Natural killer cell (primary cell): ENCODE data around the gene THRAP3. TPM values are rescaled to one million over a fixed set of nuclear protein-coding genes. Genes with fewer than 3 reads are reported as not detected.

Experiments used
- ATAC-seq, 3 donors: fragments of 150-1000 bp in 2 of 3; fragments of 200-7000 bp in 1 of 3; cut with Tn5 transposase; 1 replicate in 1 of 3; 2 replicates in 2 of 3; pipeline ENCODE4 v1.10.0; 2021; ENCODE audit warnings: mild to moderate bottlenecking in 2 of 3, moderate library complexity in 2 of 3
- DNase-seq, 2 donors: peaks; one replicate each; pipeline versions ENCODE4 v3.0.0 to v3.0.0-alpha.2; 2013 to 2021; ENCODE audit warnings: mixed read lengths in 1 of 2
- H3K27ac ChIP-seq: one replicate; pipeline ENCODE4 v1.5.1; 2013; ENCODE audit warnings: mild to moderate bottlenecking, low read length
- H3K27me3 ChIP-seq: one replicate; pipeline ENCODE4 v1.6.1; 2013; ENCODE audit warnings: low read length; ENCODE audit not compliant: control insufficient read depth, insufficient read depth
- H3K36me3 ChIP-seq: one replicate; pipeline ENCODE4 v1.6.1; 2013; ENCODE audit warnings: low read length; ENCODE audit not compliant: control insufficient read depth, insufficient read depth
- H3K4me1 ChIP-seq: one replicate; pipeline ENCODE4 v1.6.1; 2013; ENCODE audit warnings: low read length; ENCODE audit not compliant: control insufficient read depth, insufficient read depth
- H3K4me3 ChIP-seq: one replicate; pipeline ENCODE4 v1.5.1; 2013; ENCODE audit warnings: low read length
- H3K9me3 ChIP-seq: one replicate; pipeline ENCODE4 v1.6.1; 2013; ENCODE audit warnings: low read length; ENCODE audit not compliant: control insufficient read depth, insufficient read depth
- H3K27ac Mint-ChIP-seq, 2 donors: one replicate each; pipeline ENCODE4 v1.8.0; 2022; ENCODE audit warnings: mild to moderate bottlenecking in 2 of 2, mixed read lengths in 2 of 2, moderate library complexity in 1 of 2
- H3K27me3 Mint-ChIP-seq, 2 donors: one replicate each; pipeline ENCODE4 v1.8.0; 2022; ENCODE audit warnings: low read depth in 2 of 2, mixed read lengths in 2 of 2
- H3K36me3 Mint-ChIP-seq: one replicate; pipeline ENCODE4 v1.8.0; 2022; ENCODE audit warnings: mixed read lengths
- H3K4me1 Mint-ChIP-seq, 2 donors: one replicate each; pipeline ENCODE4 v1.8.0; 2022; ENCODE audit warnings: mixed read lengths in 2 of 2
- H3K4me3 Mint-ChIP-seq: one replicate; pipeline ENCODE4 v1.8.0; 2022; ENCODE audit warnings: mild to moderate bottlenecking, moderate library complexity, mixed read lengths
- H3K9me3 Mint-ChIP-seq, 2 donors: one replicate each; pipeline ENCODE4 v1.8.0; 2022; ENCODE audit warnings: mixed read lengths in 2 of 2
- WGBS: methylation state at CpG from one replicate; pipeline ENCODE4 v1.1.7; 2013; ENCODE audit warnings: missing lambda C conversion rate; ENCODE audit not compliant: insufficient coverage; 5-methylcytosine and 5-hydroxymethylcytosine counted together
- intact Hi-C: fragments of 100-400 bp; cut with micrococcal nuclease; formaldehyde crosslinking; loops from one replicate; pipeline ENCODE4 v1.14.2; 2022
- total RNA-seq, 4 donors: library from RNA; stranded (reverse); fragments of 120-200 nt in 1 of 4; gene quantifications; one replicate each; pipeline versions ENCODE4 v1.2.3 to v1.2.4, GENCODE V29; 2013 to 2022
- TF ChIP-seq, protein P1 (sequence below): fragments of 200-600 bp; IDR thresholded peaks from one replicate; pipeline ENCODE4 v1.8.0; 2022; ENCODE audit warnings: antibody characterized with exemption

THRAP3 gene
- total RNA-seq, 3 donors from 2014 or later (not counting 1 experiment from before 2014, with no cell fraction given), result 88.6 to 110 (median 97.4) TPM

DNA sequence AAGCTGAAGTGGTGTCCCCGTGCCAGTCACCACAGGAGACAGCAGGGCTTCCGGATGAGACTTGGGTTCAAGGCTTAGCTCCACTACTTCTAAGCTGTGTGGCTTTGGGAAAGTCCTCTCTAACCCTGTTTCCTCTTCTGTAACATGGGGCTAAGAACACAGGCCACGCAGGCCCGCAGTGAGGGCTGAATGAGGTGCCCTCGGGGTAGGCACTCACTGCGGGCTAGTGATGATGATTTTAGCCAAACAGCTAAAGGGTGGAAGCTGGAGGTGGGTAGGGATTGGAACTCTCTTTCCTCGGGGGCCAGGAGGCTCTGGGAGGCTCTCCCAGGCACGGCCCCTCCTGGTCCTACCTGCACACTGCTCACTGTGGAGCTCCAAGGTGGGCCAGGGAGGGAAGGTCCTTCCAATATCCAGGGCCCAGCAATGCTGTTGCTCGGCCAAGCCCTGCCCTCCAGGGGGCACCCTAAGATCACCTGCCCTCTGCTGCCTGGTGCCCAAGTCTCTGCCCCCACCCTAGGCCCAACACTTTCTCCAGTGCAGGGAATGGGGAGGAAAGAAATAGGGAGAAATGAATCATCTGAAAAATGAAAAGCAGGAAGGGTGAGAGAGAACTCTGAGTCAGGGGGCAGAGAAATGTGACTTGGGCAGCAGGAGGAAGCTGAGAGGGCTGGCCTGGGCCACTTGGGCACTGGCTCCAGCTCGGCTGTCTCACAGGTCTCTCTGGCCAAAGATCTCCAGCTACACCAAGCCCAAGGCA is 118.4 kb downstream of the THRAP3 start:
- no peaks in the 10 kb centered on the region for H3K27me3 ChIP-seq
- Mint-ChIP-seq H3K4me1 (peaks cover 0 to 13% of the 10 kb centered on the region in 2 donors), H3K27ac (peak overlapping the region in 1 of 2 donors; percentile 36), H3K36me3 (peaks cover 7% of the 10 kb centered on the region), H3K9me3 (no peaks in the 10 kb centered on the region), H3K27me3 (no peaks in the 10 kb centered on the region), H3K4me3 (no peak overlapping the region)
- TF ChIP-seq, protein P1, sequence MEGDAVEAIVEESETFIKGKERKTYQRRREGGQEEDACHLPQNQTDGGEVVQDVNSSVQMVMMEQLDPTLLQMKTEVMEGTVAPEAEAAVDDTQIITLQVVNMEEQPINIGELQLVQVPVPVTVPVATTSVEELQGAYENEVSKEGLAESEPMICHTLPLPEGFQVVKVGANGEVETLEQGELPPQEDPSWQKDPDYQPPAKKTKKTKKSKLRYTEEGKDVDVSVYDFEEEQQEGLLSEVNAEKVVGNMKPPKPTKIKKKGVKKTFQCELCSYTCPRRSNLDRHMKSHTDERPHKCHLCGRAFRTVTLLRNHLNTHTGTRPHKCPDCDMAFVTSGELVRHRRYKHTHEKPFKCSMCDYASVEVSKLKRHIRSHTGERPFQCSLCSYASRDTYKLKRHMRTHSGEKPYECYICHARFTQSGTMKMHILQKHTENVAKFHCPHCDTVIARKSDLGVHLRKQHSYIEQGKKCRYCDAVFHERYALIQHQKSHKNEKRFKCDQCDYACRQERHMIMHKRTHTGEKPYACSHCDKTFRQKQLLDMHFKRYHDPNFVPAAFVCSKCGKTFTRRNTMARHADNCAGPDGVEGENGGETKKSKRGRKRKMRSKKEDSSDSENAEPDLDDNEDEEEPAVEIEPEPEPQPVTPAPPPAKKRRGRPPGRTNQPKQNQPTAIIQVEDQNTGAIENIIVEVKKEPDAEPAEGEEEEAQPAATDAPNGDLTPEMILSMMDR, result peak; percentile 62
- intact Hi-C loops, result loop anchor here (1.0 kb wide), 1 partner anchor 78 kb away; no protein-coding TSS in a partner anchor
- H3K36me3 ChIP-seq, result peaks cover 38% of the 10 kb centered on the region
- 82% methylated on average over 10 of the region's 10 CpGs for WGBS
- DNase-seq (peak; percentile 50 to 81), ATAC-seq (peak; percentile 66 to 90 (median 86))
- H3K4me1 ChIP-seq, result peaks cover 5% of the 10 kb centered on the region
- H3K27ac ChIP-seq, result no peak overlapping the region
- no peak overlapping the region for H3K4me3 ChIP-seq
- H3K9me3 ChIP-seq, result no peaks in the 10 kb centered on the region

DNA sequence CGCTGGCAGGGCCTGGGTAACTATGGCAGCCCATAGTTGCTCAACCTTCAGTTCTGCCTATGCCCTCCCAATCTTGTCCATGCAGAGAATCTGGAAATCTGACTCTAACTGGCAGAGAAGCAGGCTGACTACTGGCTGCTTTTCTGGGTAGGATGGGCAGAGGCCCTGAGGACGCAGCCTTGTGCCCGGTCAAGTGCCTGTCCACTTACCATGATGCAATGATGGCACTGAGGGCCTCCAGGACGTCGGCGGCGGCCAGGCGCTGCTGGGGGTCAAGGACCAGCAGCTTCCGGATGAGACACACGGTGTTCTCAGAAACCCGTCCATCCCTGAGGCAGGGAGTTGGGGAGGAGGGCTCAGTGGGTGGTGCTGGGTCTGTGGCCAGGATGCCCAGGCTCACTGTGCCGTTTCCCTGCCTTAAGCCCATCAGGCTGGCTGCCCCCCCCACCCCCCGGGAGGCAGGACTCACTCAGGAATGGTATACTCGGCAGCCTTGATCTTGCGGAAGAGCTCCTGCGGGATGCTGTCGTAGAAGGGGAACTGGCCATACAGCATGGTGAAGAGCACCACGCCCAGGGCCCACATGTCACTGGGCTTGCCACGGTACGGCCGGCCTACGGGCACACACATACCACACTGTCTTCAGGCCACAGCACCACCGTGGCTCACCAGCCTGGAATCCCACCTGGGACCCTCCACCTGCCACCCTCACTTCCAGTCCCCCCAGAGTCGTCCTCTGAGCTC is 119.6 kb downstream of the THRAP3 start:
- Histone ChIP-seq H3K4me1 (peaks cover 9% of the 10 kb centered on the region), H3K9me3 (no peaks in the 10 kb centered on the region), H3K4me3 (no peak overlapping the region), H3K27me3 (no peaks in the 10 kb centered on the region), H3K27ac (no peak overlapping the region), H3K36me3 (peaks cover 50% of the 10 kb centered on the region)
- 94% methylated on average over 24 of the region's 24 CpGs for WGBS
- peaks cover 0 to 6% of the 10 kb centered on the region in 2 donors for H3K4me1 Mint-ChIP-seq
- no peak overlapping the region for H3K4me3 Mint-ChIP-seq
- no peak for ATAC-seq
- intact Hi-C loops, result no loop called here
- peaks cover 7% of the 10 kb centered on the region for H3K36me3 Mint-ChIP-seq
- H3K27me3 Mint-ChIP-seq, result no peaks in the 10 kb centered on the region
- H3K9me3 Mint-ChIP-seq, result no peaks in the 10 kb centered on the region
- TF ChIP-seq, protein P1, result no peak
- H3K27ac Mint-ChIP-seq, result peak overlapping the region in 1 of 2 donors; percentile 52
- DNase-seq, result no peak

DNA sequence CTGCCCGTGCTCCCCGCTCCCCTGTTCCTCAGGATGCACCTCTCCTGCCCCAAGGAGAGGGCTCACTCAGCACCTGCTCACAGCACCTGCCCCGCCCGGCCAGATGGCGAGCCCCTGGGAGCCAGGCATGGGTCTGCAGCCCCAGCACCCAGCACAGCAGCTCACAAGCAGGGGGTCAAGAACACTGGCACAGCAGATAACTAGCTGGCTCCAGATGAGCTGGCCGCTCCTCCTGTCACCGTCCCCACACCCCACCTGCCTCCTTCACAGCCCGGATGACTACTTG is 120.1 kb downstream of the THRAP3 start:
- Histone ChIP-seq H3K9me3 (no peaks in the 10 kb centered on the region), H3K4me3 (no peak overlapping the region), H3K27ac (no peak overlapping the region), H3K4me1 (peaks cover 10% of the 10 kb centered on the region), H3K36me3 (peaks cover 55% of the 10 kb centered on the region), H3K27me3 (no peaks in the 10 kb centered on the region)
- ATAC-seq (no peak), DNase-seq (no peak)
- TF ChIP-seq, protein P1, result no peak
- H3K27ac Mint-ChIP-seq, result peak overlapping the region in 1 of 2 donors; percentile 52
- WGBS, result 96% methylated on average over 8 of the region's 8 CpGs
- H3K4me3 Mint-ChIP-seq, result no peak overlapping the region
- H3K27me3 Mint-ChIP-seq, result no peaks in the 10 kb centered on the region
- H3K36me3 Mint-ChIP-seq, result peaks cover 7% of the 10 kb centered on the region
- H3K4me1 Mint-ChIP-seq, result peaks cover 0 to under 1% of the 10 kb centered on the region in 2 donors
- intact Hi-C loops, result no loop called here
- H3K9me3 Mint-ChIP-seq, result no peaks in the 10 kb centered on the region
